Measurements from ENCODE around the gene GPER1.
"Not testable (repeated sequence)": the region's sequence is repeated elsewhere in the genome, so short reads cannot be mapped to it uniquely, and the experiment has no call there.

GPER1 gene

DNA sequence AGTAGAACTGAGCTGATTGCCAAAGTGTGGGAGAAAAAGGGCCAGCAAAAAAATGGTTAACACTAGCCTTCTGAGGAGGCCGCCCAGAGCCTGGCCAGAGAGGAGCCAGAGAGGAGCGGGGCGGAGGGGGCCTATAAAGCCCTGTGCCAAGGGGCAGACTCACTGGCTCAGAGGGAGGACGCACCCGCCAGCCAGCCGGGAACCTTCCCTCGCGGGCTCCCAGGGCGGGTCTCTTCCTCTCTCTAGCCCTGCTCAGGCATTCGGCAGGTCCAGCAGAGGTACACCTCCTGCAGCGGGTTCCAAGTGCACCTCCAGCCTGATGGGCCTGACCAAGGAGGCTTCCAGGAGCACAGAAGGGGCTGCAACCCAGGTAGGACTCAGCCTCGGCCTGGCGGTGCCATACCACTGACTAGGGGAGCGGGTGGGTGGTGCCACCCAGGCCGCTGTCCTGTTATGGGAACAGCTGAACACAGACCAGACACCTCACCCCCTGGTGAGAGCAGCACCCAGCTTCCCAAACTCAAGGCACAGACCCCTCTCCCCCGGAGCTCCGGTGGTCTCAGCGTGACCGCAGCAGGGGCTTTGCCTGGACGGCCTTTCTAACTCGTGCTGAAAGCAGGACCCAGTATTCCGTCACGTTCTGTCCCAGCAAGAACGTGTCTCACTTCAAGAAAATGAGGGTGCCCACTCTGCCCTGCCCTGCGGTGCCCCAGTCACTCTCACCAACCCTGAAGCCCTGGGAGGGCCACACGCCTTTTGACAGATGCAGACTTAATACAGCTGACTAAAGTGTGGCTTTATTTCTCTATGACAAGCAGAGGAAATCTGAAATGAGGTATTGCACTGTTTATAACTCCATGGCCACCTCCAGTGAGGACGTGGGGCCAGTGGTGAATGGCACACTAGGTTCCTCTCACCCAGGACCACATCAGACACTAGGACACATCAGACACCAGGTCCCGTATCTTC, at the start of gene GPER1:
TSS of gene GPER1 (plus strand) at position 162 of the 969 bp plus-strand sequence. CDS start 3,616 bp downstream, outside the sequence.
- peak in 17 of 56 donors; percentile 7 to 57 (median 38) for DNase-seq

DNA sequence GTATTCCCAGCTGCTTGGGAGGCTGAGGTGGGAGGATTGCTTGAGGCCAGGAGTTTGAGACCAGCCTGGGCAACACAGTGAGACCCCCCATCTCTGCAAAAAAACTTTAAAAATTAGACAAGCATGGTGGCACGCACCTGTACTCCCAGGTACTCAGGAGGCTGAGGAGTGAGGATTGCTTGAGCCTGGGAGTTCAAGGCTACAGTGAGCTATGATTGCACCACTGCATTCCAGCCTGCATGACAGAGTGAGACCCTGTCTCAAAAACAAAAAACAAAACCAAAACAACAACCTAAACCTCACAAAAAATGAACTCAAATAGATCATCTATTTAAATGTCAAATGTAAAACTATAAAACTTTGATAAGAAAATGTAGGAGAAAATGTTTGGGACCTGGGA, 47.7 kb upstream of the GPER1 start:
- not testable (repeated sequence) for DNase-seq

DNA sequence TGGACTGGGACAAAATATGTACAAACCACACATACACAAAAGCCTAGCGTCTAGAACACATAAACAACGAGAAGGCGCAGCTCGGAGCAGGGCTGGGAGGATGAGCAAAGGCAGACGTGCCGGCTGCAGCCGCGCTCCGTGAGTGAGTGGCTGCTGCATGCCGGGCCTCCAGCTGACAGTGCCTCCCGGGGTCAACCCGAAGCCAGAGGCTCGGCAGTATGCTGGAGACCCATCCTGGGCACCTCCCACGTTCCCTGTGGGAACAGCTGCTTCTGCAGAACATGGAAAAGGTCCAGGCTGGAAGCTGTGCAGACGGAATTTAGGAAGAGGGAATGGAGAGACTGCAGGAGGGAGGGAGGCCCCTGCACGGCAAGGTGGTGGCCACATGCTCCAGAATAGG, 47.1 kb upstream of the GPER1 start:
- peak in 2 of 56 donors; percentile 30 to 39 for DNase-seq

DNA sequence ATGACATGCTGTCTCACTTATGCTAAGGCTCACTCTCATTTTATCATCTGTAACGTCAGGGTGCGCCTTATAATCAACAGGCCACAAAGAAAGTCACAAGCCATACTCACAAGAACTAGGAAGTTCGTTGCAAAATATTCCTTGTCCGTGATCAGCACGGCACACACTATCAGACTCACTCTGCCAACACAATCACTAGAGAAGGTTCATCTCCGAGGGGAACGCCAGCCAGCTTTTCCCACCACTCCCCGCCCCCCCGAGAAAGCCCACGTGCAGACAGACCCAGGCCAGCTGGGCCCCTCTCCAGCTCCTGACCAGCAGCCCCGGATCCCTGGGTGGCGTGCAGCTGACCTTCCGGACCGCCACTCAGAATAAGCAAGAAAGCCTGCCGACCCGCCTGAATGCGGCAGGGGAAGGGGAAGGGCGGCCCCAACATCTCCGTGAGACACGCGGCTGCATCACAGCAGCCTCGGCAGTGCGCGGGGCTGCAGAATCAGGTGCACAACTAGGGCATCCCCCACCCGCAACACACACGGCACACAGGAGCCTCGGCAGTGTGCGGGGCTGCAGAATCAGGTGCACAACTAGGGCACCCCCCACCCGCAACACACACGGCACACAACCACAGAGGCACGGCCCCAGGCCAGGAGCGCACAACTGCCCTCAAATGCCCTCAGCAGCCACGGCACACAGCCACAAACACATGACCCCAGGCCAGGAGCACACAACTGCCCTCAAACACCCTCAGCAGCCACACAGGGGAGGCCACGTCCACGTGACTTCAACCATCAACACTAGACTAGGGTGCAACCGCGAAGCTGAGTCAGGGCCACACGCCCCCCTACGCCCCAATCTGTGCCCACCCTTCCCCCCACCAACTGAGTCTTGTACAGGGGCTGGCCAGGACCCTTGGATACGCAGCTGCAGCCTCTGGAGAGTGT, 46.1 kb upstream of the GPER1 start:
- DNase-seq, result no peak

DNA sequence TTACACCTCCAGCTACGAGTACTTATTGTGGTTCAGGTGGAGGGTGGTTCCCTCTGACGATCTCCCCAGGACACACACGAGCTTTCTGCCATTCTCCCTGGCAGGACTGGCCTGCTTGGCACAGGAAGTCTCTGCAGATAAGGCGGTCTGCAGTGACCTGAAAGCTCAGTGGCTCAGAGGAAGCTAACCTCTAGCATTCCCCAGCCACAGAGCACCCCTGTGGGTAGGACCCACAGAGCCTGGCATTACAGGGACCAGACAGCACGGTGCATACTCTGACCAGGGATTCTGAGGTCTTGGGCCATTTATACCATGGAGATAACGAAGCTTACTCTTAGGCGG, 45.5 kb upstream of the GPER1 start:
- DNase-seq, result no peak

DNA sequence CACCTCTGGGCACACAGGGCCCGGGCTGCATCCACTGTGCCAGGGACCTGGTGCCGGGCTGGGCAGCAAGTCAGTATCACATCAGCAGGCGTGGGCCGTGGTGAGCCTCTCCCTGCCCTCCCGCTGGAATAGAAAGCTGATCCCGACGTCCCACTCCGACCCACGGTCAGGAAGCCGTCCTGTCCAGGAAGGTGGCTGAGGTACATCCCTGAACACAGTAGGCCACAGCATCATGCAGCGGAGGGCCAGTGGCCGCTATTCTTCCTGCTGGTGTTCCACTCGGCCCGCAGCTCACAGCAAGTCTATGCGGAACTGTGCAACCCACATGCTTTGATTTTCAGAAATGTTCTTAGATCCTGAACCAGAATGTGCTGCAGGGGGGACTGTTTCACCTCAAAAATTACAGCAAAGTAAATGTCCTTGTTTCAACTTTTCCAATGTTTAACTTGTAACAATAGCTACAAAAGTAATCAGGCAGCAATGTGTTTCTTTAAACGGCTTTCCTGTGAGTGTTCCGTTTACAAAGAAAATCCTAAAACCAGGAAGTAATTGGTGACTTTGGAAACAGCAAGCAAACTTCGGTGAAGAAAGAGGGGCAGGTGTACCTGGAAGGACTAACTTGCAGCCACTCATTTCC, 44.2 kb upstream of the GPER1 start:
- no peak for DNase-seq

DNA sequence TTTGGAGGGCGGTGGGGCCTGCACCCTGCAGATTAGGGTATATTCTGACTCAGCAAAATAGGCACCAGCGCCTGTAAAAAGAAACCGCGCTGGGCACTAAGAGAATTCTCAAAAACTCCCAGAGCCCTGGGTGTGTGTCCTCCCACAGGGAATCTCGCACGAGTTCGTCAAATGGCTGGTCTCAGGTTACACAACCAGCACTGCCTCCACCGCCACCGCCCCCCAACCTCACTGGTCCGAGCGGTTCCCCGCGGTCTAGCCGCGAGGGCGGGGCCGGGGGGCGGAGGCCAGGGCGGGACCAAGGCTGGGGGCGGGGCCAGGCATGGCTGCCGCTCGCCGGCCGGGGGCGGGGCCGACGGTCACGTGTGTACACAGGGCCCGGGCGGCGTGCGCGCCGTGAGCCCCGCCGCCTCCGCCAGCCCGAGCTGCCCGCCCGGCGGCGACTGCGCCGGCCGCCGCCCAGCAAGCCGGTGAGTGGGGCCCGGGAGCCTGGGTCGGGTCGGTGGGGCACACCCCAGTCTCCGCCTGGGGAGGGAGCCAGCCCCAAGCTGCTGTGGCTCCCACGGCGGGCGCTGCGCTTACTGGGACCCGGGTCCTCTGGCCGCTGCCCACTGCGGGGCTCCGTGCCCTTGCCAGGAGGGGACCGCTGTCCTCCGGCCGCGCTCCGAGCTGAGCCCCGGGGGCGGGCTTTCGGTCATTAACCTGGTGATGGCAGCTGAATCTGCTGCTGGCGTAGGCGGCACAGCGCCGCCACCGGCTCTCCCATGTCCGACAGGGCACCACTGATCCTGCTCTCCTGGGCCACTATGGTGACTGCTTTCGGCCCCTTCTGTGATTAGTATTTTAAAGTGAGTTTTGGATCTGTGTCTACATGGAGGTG, 43.5 kb upstream of the GPER1 start, which contains the start of gene GPR146:
TSS of gene GPR146 (plus strand) at position 358 of the 880 bp plus-strand sequence. CDS start 12,970 bp downstream, outside the sequence.
- DNase-seq, result peak; percentile 29 to 95 (median 86)

DNA sequence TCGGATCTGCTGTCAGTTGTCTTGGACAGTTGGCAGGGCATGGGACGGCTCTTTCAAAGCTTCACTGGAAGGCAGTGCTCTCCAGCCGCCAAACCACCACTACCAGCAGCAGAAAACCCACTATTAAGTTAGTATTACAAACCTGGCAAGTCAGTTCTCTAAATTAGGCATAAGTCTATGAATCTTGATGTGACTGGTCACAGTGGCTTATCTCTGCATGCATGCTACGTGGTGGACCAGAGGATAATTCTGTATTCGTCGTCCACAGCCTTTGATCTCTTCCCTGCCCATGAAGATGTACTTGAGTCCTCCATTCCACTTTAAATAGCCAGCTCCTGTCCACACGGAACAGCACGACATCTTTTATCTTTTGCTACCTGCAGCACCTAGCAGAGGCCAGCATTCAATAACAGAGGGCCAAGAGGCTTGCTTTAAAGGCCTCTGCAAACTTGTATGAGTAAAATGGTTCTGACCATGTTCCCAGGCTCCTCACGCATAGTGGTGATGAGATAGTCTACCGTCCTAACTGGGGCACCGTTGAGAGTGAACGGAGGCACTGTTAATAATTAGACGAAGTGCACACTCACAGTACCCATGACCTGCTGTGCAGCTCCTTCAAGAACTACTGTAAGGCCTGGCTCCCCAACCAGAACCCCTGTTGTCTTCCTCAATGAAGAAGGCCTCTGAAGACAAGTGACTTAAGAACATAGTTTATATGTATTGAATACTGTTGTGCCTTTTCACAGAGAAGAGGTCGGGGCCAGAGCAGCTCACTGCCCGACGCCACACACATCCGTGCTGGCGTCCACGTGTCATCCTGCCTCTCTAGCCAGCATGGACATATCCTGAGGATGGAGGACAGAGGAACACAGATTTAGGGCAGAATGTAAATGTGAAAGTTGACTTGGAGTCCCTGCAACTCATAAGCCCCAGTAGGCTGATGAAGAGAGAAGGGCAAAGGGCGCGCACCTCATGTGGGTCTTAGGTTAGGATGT, 42.5 kb upstream of the GPER1 start:
- DNase-seq, result no peak

DNA sequence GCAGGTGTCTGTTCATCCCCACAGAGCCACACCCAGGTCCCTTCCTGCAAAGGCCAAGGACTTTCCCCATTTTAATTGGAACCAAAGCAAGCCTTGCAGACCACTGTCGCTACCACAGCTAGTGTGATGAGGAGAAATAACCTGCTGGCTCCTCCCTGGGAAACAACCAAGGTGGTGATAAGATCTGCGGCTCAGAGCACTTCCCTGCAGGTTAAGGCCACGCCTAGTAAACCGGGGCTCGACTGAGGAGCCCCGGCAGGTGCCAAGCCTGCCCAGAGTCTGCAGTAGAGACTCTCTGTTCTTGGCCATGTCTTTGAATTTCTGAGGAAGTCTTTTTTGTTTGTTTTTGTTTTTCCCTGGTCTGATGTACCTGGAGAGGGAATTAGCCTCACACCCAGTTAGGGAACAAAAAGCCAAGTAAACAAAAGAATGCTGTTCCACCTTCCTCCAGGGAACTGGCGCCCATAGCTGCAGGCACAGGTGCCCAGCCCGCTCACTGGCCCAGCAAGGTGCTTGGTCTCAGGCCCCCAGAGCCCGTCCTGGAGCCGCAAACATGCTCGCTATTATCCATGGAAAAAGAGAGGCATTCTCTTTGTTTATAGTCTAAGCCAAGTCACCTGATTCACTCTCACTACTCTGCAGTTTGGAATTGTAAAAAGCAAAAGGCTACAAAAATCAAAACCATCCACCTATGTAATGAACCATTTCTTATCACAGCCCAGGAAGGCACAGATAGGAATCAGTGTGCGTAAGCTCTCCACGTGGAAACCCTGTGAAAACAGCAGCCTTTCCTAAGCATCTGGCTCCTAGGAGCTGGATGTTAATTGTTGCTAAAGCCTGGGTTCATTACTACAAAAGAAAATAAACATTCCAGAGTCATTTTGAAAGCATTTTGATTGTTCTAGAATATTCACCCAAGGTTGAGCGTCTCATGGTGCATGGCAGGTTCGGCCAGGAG, 40.9 kb upstream of the GPER1 start:
- no peak for DNase-seq

DNA sequence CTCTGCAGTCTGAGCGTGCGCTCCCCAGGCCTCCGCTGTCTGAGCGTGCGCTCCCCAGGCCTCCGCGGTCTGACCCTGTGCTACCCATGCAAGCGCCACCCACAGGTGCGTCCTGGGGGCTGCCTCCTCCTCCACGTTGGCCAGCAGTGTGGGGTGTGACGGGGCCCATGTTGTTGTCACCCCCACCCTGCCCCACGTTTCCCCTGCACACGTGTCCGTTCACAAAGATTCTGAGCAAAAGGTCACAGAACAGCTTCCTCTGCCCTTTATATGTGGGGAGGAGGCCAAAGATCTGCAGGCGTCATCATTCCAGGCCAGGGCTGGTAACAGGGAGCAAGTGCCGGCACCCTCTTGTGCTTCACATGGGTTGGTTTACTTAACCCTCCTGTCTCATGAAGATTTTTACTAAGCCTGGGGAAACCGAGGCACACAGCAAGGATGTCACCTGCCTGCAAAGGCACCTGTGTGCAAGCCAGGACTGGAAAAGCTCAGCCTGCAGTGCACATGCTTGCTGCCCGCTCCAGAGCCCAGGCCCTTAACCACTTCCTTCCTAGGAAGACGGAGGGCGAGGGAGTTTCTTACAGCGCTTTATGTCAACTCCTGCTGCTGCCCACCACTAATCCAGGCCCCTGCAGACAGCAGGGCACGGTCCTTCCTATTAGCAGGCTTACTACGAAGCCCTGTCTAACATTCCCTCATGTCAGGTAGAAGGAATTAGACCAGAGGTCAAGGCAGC, 38.7 kb upstream of the GPER1 start:
- no peak for DNase-seq

DNA sequence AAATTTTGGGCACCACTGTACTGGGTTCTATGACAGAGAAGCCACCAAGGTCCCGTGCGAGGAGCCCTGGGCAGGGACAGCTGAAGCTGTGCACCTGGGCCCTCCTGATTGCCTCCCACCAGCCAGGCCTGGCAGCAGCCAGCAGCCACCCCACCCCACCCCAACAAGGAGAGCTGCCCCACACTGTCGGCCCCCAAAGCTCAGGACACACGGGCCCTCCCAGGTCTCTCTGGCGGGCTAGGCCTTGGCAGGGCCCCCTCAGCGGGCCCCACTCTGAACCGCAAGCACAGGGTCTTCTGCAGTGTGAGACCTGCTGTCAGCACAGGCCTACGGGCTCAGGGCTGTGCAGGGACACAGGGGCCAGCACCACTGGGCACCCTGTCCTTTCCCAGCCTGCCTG, 38.1 kb upstream of the GPER1 start:
- DNase-seq, result no peak

DNA sequence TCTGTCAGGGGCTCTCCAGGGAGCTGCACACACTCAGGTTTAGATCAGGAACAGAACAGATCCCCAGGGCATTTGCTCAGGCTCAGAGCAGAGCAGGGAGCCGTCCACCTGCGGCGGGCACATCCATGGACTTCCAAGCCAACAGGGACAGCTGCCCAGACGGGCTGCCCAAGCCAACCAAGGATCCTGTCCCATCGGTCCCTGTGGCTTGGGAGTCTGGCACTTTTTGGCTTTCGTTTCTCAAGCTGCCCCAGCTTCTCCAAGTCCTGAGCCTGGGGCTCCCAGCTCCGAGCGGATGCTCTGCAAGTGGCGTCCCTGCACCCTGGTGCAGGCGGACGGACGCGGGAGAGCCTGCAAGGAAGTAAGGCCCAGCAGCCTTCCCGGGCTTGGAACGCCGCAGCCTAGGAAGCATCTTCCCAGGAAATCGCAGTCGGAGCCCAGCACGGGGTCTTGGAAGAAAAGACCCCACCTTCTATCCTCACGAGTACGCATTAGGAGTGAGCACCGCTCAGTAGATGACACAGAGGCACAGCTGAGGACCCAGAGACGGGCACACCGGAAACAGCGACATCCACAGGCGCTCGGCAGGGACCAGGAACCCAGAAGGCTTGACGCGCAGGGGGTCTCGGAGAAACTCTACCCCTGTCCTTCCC, 37.5 kb upstream of the GPER1 start:
- DNase-seq, result peak in 1 of 56 donors; percentile 23

DNA sequence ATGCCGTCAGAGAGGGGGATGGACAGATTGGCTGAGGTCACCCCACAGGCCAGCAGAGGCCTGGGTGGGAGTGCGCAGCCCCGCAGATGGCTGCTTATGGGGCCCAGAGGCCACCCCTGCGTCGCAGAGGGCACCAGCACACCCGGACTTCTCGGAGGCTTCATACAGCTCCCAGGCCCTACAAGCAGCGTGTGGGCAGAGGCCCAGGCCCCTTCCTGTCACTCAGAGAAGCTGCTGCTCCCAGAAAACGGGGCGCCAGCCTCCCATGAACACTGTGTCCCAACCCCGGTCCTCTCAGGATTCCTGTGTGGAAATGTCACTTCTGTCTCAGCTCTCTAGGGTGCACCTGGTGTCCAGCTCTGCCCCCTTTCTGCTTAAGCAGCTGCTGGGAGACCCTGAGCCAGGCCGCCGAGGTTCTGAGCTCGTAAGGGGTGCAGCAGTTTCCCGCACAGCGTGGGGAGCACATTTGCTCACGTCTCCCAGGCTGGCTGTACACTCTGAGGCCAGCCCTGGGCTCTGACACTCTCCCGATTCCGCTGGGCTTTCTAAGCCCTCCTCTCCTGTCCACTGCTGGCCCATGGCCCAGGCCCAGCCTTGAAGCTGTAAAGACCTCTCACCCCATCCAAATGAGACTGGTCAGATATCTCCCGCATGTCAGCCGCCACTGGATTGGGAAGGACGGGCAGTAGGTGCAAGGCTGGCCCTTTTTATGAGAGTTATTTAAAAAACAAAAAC, 36.8 kb upstream of the GPER1 start:
- no peak for DNase-seq

DNA sequence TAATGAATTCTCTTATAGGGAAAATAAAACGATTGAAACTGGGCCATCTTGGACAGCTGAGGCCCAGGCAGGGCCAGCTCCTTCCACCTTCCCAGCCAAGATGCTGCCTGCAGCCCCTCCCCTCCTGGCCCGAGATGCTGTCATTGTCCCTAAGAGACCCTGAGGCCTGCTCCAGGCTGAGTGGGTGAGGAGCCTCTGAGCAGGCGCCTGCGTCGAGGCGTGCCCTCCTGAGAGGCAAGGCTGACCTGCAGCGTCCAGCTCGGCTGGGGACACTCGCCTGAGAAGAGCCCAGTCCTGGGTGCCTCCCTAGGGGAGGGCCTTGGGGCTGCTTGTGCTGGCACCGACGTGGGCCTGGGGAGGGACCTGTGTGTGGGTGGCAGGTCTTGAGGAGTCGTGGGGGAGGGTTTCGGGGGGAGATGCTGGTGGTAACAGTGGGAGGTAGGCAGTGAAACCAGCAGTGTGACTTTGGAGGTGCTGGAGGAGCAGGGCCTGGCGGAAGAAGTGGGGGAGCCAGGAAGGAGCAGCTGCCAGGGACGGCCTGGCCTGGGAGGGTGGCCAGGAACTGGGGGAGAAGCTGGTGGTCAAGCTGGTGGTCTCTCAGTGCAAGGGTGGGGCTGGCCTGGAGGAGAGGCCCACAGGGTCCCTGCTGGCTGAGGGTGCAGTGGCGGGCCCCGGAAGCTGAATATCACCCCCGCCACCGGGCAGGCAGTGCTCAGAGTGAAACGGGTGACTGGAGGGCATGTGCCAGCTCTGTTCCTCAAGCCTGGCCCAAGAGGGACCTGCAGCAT, 35.7 kb upstream of the GPER1 start:
- peak in 7 of 56 donors; percentile 9 to 53 (median 27) for DNase-seq

DNA sequence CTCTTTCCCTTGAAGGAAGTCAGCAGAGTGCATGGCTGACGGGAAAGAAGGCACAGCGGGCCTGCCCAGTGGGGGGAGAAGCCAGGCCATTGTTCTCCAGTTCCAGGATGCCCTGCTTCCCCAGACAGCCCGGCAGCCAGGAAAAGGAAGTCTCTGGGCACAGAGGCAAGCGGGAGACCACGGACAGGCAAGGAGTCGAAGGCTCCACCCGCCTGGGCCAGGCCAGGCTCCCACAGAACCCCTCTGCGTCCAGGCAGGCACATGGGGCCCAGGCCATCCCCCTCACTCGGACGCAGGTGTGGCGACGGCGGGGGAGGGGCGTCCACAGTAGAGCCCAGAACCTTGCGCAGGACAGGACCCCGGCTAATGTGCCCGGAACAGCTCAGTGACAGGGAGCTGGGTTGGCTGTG, 34.9 kb upstream of the GPER1 start:
- peak in 2 of 56 donors; percentile 20 to 47 for DNase-seq

All from nucleus accumbens (tissue), 56 donors.